AG09319 (cell line): ENCODE measurements around the gene SLC35B4.

ENCODE experiments used
- DNase-seq: peaks from one replicate; pipeline ENCODE4 v3.0.0-alpha.2; 2010; ENCODE audit warnings: low read depth; ENCODE audit errors: extremely low read depth
- CTCF ChIP-seq: IDR thresholded peaks from 2 replicates; pipeline ENCODE4 v1.5.1; 2011; ENCODE audit warnings: low read depth, mild to moderate bottlenecking, inconsistent platforms, low read length, moderate library complexity

The SLC35B4 gene

DNA sequence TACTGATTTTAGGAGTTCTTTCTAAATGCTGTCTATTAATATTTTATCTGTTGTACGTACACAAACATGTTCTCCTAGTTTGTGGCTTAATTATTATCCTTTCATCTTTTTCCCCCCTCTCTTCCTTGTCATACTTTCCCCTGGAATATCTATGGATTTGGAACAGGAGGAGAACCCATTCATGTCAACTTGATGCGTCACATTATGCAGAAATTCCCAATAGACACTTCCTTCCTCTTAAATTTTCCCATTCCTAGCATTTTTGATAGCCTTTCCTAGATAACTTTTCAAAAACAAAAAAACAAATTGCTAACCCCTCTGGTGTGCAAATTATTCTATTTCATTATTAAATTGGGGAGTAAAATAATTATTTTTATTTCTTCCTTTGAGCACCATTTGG is 36.2 kb downstream of the SLC35B4 start:
- DNase-seq: no peak
- TF ChIP-seq CTCF: no peak

GRCh38 chr7:134279898-134280297 is 36.8 kb downstream of the SLC35B4 start:
- DNase-seq: no peak
- TF ChIP-seq CTCF: no peak

GRCh38 chr7:134279336-134279735 is 37.4 kb downstream of the SLC35B4 start:
- no peak for TF ChIP-seq CTCF
- DNase-seq: no peak

DNA sequence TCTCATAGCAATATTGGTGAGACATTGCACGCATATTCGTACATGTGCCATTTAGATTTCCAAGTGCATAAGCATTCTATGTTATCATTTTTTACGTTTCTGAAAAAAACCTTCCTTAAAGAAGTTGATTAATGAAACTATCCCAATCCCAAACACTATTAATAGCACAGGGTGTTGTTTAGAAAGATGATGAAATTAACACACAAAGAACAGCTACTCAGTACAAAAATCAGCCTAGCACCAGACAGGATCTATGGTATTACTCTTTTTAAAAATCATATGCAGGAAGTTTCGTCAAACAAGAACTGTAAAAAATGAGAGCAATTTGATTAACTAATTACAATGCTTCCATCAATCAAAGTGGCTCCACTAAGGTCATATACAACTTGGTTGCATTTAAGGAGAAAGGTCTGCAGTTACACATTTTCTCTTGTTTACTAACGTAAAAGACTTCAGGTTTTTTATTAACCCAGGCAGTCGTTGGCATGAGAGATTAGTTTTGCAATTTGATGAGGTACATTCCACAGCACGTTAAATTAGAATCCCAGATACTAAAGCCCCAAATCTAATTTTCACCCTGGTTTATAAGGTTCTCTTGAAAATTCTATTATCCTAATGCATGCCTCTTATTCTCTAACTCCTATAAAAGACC is 38.1 kb downstream of the SLC35B4 start:
- no peak for DNase-seq
- TF ChIP-seq CTCF: no peak

DNA sequence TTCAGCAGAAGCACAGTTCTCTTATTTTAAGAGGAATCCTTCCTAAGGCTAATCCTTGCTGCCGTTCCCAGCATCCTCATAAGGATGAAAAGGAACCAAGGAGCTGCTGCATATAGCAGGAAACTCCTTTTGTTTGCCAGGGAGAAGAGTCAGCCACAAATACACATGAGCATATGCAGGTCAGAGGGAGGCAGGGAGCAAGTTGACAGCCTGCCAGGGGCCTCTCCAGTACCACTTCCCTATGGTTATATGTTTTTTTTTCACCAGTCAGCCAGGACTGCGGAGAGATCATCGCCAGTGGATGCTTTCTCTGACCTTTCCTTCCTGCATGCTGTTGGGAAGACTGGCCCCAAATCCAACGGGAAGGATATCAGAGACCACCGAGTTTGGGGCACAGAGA is 39.8 kb downstream of the SLC35B4 start:
- no peak for TF ChIP-seq CTCF
- no peak for DNase-seq

- TF ChIP-seq CTCF: no peak
- no peak for DNase-seq
Measured at GRCh38 chr7:134262322-134262721, 54.4 kb downstream of the SLC35B4 start.

DNA sequence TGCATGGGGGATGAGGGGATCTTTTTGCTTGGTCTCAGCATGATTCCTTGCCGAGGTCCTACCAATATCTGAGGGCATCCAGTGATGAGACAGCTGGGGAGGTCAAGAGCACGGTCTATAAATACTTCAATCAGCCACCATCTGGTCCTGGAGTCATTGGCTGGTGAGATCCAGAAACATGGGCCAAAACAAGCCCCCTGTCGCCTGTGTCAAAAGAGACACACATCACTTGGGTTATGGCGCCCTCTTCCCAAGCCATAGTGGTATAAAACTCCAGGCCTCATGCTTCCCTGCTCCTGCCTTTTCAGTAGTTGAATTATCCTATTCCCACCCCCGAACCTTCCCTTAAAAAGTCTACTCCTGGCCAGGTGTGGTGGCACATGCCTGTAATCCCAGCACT is 60.9 kb downstream of the SLC35B4 start:
- no peak for TF ChIP-seq CTCF
- DNase-seq: no peak
